ENCODE results near the gene CCT7. TPM values are rescaled to one million over a fixed set of nuclear protein-coding genes. Genes with fewer than 3 reads are reported as not detected.

The CCT7 gene
- total and polyA plus RNA-seq, 2 experiments from 2014 or later: 190 to 197 TPM

GRCh38 chr2:73212098-73212447 is 22.0 kb upstream of the CCT7 start:
- Histone ChIP-seq H2AFZ (no peak overlapping the region), H3K9me3 (ENCODE audit: low read depth) (no peaks in the 10 kb centered on the region), H3K36me3 (replicated peaks; ENCODE audit: insufficient read depth, low read depth) (no peaks in the 10 kb centered on the region), H3K9me2 (replicated peaks; ENCODE audit: insufficient read depth) (no peaks in the 10 kb centered on the region), H3K4me1 (ENCODE audit: insufficient read depth) (peaks cover 11% of the 10 kb centered on the region), H3K4me2 (no peak overlapping the region), H3K79me2 (peaks cover 25% of the 10 kb centered on the region), H3K27ac (no peak overlapping the region), H3K4me3 (no peak overlapping the region), H3K27me3 (no peaks in the 10 kb centered on the region), H4K20me1 (ENCODE audit: insufficient read depth, poor library complexity, severe bottlenecking) (no peaks in the 10 kb centered on the region)
- WGBS (ENCODE audit: low lambda C conversion rate, missing lambda C conversion rate): 81% methylated on average over 7 of the region's 7 CpGs
- TF ChIP-seq EZH2 (IDR thresholded peaks at IDR 0.05; ENCODE audit: borderline replicate concordance) (no peak), EZH2phosphoT487 (IDR thresholded peaks at IDR 0.05; ENCODE audit: low read depth, severe bottlenecking, unreplicated experiment) (no peak)
- TF ChIP-seq, protein P1, sequence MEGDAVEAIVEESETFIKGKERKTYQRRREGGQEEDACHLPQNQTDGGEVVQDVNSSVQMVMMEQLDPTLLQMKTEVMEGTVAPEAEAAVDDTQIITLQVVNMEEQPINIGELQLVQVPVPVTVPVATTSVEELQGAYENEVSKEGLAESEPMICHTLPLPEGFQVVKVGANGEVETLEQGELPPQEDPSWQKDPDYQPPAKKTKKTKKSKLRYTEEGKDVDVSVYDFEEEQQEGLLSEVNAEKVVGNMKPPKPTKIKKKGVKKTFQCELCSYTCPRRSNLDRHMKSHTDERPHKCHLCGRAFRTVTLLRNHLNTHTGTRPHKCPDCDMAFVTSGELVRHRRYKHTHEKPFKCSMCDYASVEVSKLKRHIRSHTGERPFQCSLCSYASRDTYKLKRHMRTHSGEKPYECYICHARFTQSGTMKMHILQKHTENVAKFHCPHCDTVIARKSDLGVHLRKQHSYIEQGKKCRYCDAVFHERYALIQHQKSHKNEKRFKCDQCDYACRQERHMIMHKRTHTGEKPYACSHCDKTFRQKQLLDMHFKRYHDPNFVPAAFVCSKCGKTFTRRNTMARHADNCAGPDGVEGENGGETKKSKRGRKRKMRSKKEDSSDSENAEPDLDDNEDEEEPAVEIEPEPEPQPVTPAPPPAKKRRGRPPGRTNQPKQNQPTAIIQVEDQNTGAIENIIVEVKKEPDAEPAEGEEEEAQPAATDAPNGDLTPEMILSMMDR (IDR thresholded peaks at IDR 0.05; ENCODE audit: poor library complexity): no peak
- DNase-seq (ENCODE audit: low spot score): no peak

GRCh38 chr2:73212448-73213176 is 21.5 kb upstream of the CCT7 start:
- peaks cover 30% of the 10 kb centered on the region for H3K79me2 ChIP-seq
- WGBS (ENCODE audit: low lambda C conversion rate, missing lambda C conversion rate): 49% methylated on average over 20 of the region's 20 CpGs
- no peaks in the 10 kb centered on the region for H3K9me3 ChIP-seq (ENCODE audit: low read depth)
- no peaks in the 10 kb centered on the region for H4K20me1 ChIP-seq (ENCODE audit: insufficient read depth, poor library complexity, severe bottlenecking)
- no peaks in the 10 kb centered on the region for H3K9me2 ChIP-seq (replicated peaks; ENCODE audit: insufficient read depth)
- H3K4me3 ChIP-seq: no peak overlapping the region
- H3K4me1 ChIP-seq (ENCODE audit: insufficient read depth): peaks cover 11% of the 10 kb centered on the region
- H2AFZ ChIP-seq: no peak overlapping the region
- no peak for TF ChIP-seq EZH2 (IDR thresholded peaks at IDR 0.05; ENCODE audit: borderline replicate concordance)
- TF ChIP-seq EZH2phosphoT487 (IDR thresholded peaks at IDR 0.05; ENCODE audit: low read depth, severe bottlenecking, unreplicated experiment): no peak
- TF ChIP-seq, protein P1 (IDR thresholded peaks at IDR 0.05; ENCODE audit: poor library complexity): peak; percentile 81
- peak overlapping the region; percentile 39 for H3K4me2 ChIP-seq
- no peaks in the 10 kb centered on the region for H3K27me3 ChIP-seq
- H3K36me3 ChIP-seq (replicated peaks; ENCODE audit: insufficient read depth, low read depth): no peaks in the 10 kb centered on the region
- H3K27ac ChIP-seq: peak overlapping the region; percentile 90
- peak; percentile 86 for DNase-seq (ENCODE audit: low spot score)

GRCh38 chr2:73214120-73215035 is 19.7 kb upstream of the CCT7 start, which contains the start of gene SMYD5:
Gene SMYD5 (plus strand): TSS chr2:73214245. CDS start chr2:73214267, 22 bp downstream.
- Histone ChIP-seq H3K9me3 (ENCODE audit: low read depth) (no peaks in the 10 kb centered on the region), H3K9me2 (replicated peaks; ENCODE audit: insufficient read depth) (no peaks in the 10 kb centered on the region), H4K20me1 (ENCODE audit: insufficient read depth, poor library complexity, severe bottlenecking) (no peaks in the 10 kb centered on the region), H3K4me1 (ENCODE audit: insufficient read depth) (peaks cover 11% of the 10 kb centered on the region), H3K36me3 (replicated peaks; ENCODE audit: insufficient read depth, low read depth) (no peaks in the 10 kb centered on the region), H3K27ac (peak within 1 kb of the TSS; percentile 90), H2AFZ (peak within 1 kb of the TSS; percentile 71), H3K79me2 (peaks cover 34% of the 10 kb centered on the region), H3K4me2 (peak within 1 kb of the TSS; percentile 83), H3K4me3 (peak within 1 kb of the TSS; percentile 54), H3K27me3 (no peaks in the 10 kb centered on the region)
- peak; percentile 90 for DNase-seq (ENCODE audit: low spot score)
- TF ChIP-seq EZH2 (IDR thresholded peaks at IDR 0.05; ENCODE audit: borderline replicate concordance): no peak
- TF ChIP-seq, protein P1 (IDR thresholded peaks at IDR 0.05; ENCODE audit: poor library complexity): no peak
- no peak for TF ChIP-seq EZH2phosphoT487 (IDR thresholded peaks at IDR 0.05; ENCODE audit: low read depth, severe bottlenecking, unreplicated experiment)
- 3% methylated on average over 55 of the region's 64 CpGs for WGBS (ENCODE audit: low lambda C conversion rate, missing lambda C conversion rate)

Data from hepatocyte (in vitro differentiated cells).